SKM-1 (cell line): Measurements from ENCODE around the gene CLDN22.

Experiments used
- DNase-seq: peaks from one replicate; lab custom pipeline; 2025; ENCODE audit not compliant: unreplicated experiment; lab: John Stamatoyannopoulos, UW

CLDN22 gene

DNA sequence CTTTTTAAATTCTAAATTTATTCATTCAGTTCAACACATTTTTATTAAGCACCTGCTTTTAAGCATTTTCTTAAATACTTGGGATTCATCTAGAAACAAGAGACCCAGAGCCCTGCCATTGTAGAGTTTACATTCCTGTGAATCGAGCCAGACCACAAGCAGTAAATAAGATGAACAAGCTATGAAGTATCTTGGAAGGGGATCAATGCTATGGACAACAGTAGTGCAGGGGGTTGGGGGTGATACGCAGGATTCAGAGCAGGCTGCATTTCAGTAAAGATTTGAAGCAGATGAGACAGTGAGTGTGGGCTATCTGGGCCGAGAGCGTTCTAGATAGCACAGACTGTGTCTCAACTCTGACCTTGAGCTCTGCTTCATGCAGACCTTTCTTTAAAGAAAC lies 35.1 kb downstream of the CLDN22 start:
- DNase-seq, result no peak

- DNase-seq, result no peak
Measured at GRCh38 chr4:183284258-183284785, 35.8 kb downstream of the CLDN22 start.

DNA sequence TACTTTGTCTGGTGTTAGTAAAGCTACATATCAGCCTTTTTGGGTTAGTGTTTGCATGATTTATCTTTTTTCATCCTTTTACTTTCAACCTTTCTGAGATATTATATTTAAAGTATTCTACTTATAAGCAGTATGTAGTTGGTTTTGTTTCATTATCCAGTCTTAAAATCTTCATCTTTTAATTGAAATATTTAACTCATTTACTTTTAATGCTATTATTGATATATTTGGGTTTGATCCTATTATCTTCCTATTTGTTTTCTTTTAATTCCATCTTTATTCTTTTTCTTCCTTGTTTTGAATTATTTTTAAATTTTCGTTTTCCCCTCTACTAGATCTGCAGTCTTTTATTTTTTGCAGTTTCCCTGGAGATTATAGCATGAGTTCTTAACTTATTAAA lies 44.0 kb downstream of the CLDN22 start:
- no peak for DNase-seq

GRCh38 chr4:183272384-183272783 lies 47.7 kb downstream of the CLDN22 start:
- DNase-seq, result no peak

- no peak for DNase-seq
Measured at GRCh38 chr4:183268556-183268955, 51.5 kb downstream of the CLDN22 start.
